ENCODE data around the gene CTBS.
"Not testable (repeated sequence)": the region's sequence is repeated elsewhere in the genome, so short reads cannot be mapped to it uniquely, and the experiment has no call there.

Gene CTBS

GRCh38 chr1:84583648-84584047, 9.4 kb upstream of the CTBS start:
- no peak for FAIRE-seq

- FAIRE-seq, result no peak
These were observed 8.8 kb upstream of the CTBS start for GRCh38 chr1:84582802-84583587.

- FAIRE-seq, result no peak
These were observed 7.4 kb upstream of the CTBS start for GRCh38 chr1:84581648-84582047.

- no peak for FAIRE-seq
These were observed 696 bp upstream of the CTBS start for GRCh38 chr1:84574936-84575335.

- no peak for FAIRE-seq
These were observed 716 bp downstream of the CTBS start for GRCh38 chr1:84573481-84573966.

- FAIRE-seq, result no peak
These were observed 3.1 kb downstream of the CTBS start for GRCh38 chr1:84571150-84571535.

- FAIRE-seq, result no peak
These were observed 3.6 kb downstream of the CTBS start for GRCh38 chr1:84570436-84571149.

- FAIRE-seq, result no peak
These were observed 5.0 kb downstream of the CTBS start for GRCh38 chr1:84569216-84569615.

GRCh38 chr1:84550826-84551225, 23.4 kb downstream of the CTBS start:
- FAIRE-seq, result no peak

- FAIRE-seq, result no peak
These were observed 32.6 kb downstream of the CTBS start for GRCh38 chr1:84541679-84542078.

- no peak for FAIRE-seq
These were observed 33.5 kb downstream of the CTBS start for GRCh38 chr1:84540759-84541158.

GRCh38 chr1:84539972-84540371, 34.3 kb downstream of the CTBS start:
- no peak for FAIRE-seq

GRCh38 chr1:84538599-84538998, 35.6 kb downstream of the CTBS start:
- no peak for FAIRE-seq

- no peak for FAIRE-seq
These were observed 48.5 kb downstream of the CTBS start for GRCh38 chr1:84525779-84526178.

GRCh38 chr1:84524590-84524989, 49.6 kb downstream of the CTBS start:
- FAIRE-seq, result no peak

- no peak for FAIRE-seq
These were observed 63.6 kb downstream of the CTBS start for GRCh38 chr1:84510668-84511067.

- no peak for FAIRE-seq
These were observed 64.1 kb downstream of the CTBS start for GRCh38 chr1:84510165-84510564.

GRCh38 chr1:84509029-84509428, 65.2 kb downstream of the CTBS start:
- no peak for FAIRE-seq

- no peak for FAIRE-seq
These were observed 65.7 kb downstream of the CTBS start for GRCh38 chr1:84508510-84508909.

- FAIRE-seq, result not testable (repeated sequence)
These were observed 66.4 kb downstream of the CTBS start for GRCh38 chr1:84507887-84508286.

- FAIRE-seq, result no peak
These were observed 67.3 kb downstream of the CTBS start for GRCh38 chr1:84506729-84507453.

GRCh38 chr1:84506002-84506728, 68.1 kb downstream of the CTBS start, which contains the start of the genes GNG5 and SPATA1:
Gene GNG5, minus strand, starts transcription at chr1:84506581. Its CDS starts 490 bp downstream, at chr1:84506091.
Gene SPATA1, plus strand, starts transcription at chr1:84506386. Its CDS starts 9,974 bp downstream, at chr1:84516360.
- no peak for FAIRE-seq
